Panc1 (cell line): Measurements from ENCODE around the gene KRT77. TPM values are rescaled to one million over a fixed set of nuclear protein-coding genes. Genes with fewer than 3 reads are reported as not detected.

Experiments used
- ATAC-seq: fragments of 200-7000 bp; cut with Tn5 transposase; 2 replicates; pipeline ENCODE4 v1.9.1; 2020; ENCODE audit warnings: mild to moderate bottlenecking, moderate library complexity
- BruUV-seq: library from RNA; stranded (reverse); fragments of 400-500 nt; replicated peaks from 2 replicates; lab custom pipeline; 2021; lab: Mats Ljungman, UMichigan
- CTCF ChIA-PET: fragments of 300-600 bp; sonication (Branson Sonifier 250); formaldehyde crosslinking; loops from one replicate; lab custom pipeline; 2022; ENCODE audit warnings: antibody characterized with exemption; lab: Charles Lee
- POLR2A ChIA-PET: fragments of 300-600 bp; sonication (Branson Sonifier 250); formaldehyde crosslinking; loops from one replicate; lab custom pipeline; 2022; ENCODE audit warnings: antibody characterized with exemption; lab: Charles Lee
- DNase-seq: peaks from one replicate; pipeline ENCODE4 v3.0.0-alpha.2; 2010; ENCODE audit warnings: low read depth, low spot score
- H3K27ac ChIP-seq: 2 replicates; pipeline ENCODE4 v1.5.1; 2011; ENCODE audit warnings: mild to moderate bottlenecking, low read length, inconsistent platforms
- H3K27me3 ChIP-seq: fragments of 200-500 bp; sonication (Bioruptor generic); 2 replicates; pipeline ENCODE4 v1.6.0; 2014; ENCODE audit warnings: low read length, inconsistent platforms; ENCODE audit not compliant: control insufficient read depth, insufficient read depth
- H3K36me3 ChIP-seq: fragments of 200-500 bp; sonication (Bioruptor generic); 2 replicates; pipeline ENCODE4 v1.5.1; 2014; ENCODE audit warnings: inconsistent platforms, mild to moderate bottlenecking, low read length, moderate library complexity; ENCODE audit not compliant: control insufficient read depth, insufficient read depth
- H3K4me1 ChIP-seq: 2 replicates; pipeline ENCODE4 v1.5.1; 2011; ENCODE audit warnings: inconsistent platforms, mild to moderate bottlenecking, low read length, moderate library complexity; ENCODE audit not compliant: control insufficient read depth, insufficient read depth
- H3K4me3 ChIP-seq, 2 experiments: 2 replicates each; pipeline ENCODE4 v1.5.1; 2011 to 2012; ENCODE audit warnings: low read depth in 2 of 2, low read length in 2 of 2, mild to moderate bottlenecking in 2 of 2, inconsistent platforms in 1 of 2, moderate library complexity in 1 of 2
- H3K9me3 ChIP-seq: fragments of 200-500 bp; sonication (Bioruptor generic); 2 replicates; pipeline ENCODE4 v1.5.1; 2014; ENCODE audit warnings: low read depth, mild to moderate bottlenecking, inconsistent platforms, low read length, moderate library complexity; ENCODE audit not compliant: control insufficient read depth, insufficient read depth
- CTCF ChIP-seq: fragments of 450-650 bp; IDR thresholded peaks from 2 replicates; pipeline ENCODE4 v1.5.1; 2017; ENCODE audit warnings: mild to moderate bottlenecking
- POLR2AphosphoS5 ChIP-seq: IDR thresholded peaks from 2 replicates; pipeline ENCODE4 v1.6.1; 2012; ENCODE audit warnings: mild to moderate bottlenecking, low read depth, low read length, moderate library complexity
- REST ChIP-seq, 2 experiments: IDR thresholded peaks; 2 replicates each; pipeline ENCODE4 v1.6.1; 2011 to 2012; ENCODE audit warnings: low read depth in 2 of 2, control low read depth in 1 of 2, low read length in 1 of 2, mild to moderate bottlenecking in 1 of 2, moderate library complexity in 1 of 2; ENCODE audit not compliant: insufficient read depth in 1 of 2
- SIN3A ChIP-seq: IDR thresholded peaks from 2 replicates; pipeline ENCODE4 v1.6.1; 2012; ENCODE audit warnings: low read depth, mild to moderate bottlenecking, low read length, moderate library complexity, borderline replicate concordance; ENCODE audit not compliant: insufficient read depth
- TCF7L2 ChIP-seq: IDR thresholded peaks from 2 replicates; pipeline ENCODE4 v1.6.1; 2011; ENCODE audit warnings: mild to moderate bottlenecking, low read depth, low read length, inconsistent platforms
- in situ Hi-C: cut with HindIII; loops from 2 replicates; pipeline ENCODE4 v1.10.0; 2016; ENCODE audit warnings: low sequenced_read_pairs, low pct_unique_long_range_greater_than_20kb
- intact Hi-C: fragments of 100-400 bp; cut with micrococcal nuclease; formaldehyde crosslinking; loops from one replicate; pipeline ENCODE4 v1.10.0; 2022; ENCODE audit not compliant: unreplicated experiment
- total RNA-seq: library from RNA; stranded (reverse); gene quantifications from one replicate; pipeline ENCODE4 v1.2.1, GENCODE V29; 2021; ENCODE audit not compliant: unreplicated experiment

KRT77 gene
- total RNA-seq, 1 experiment from 2014 or later = not detected

GRCh38 chr12:52686063-52686462 is 17.3 kb downstream of the KRT77 start:
- ChIA-PET CTCF (no interaction called here), POLR2A (no interaction called here)
- ATAC-seq (no peak), DNase-seq (no peak)
- no peaks in the 10 kb centered on the region for H3K4me1 ChIP-seq
- no peak for TF ChIP-seq TCF7L2
- TF ChIP-seq POLR2AphosphoS5 = no peak
- no peak for TF ChIP-seq CTCF
- TF ChIP-seq SIN3A = no peak
- TF ChIP-seq REST (IDR thresholded peaks at IDR 0.05; ENCODE audit: insufficient read depth in 1 of 2, low read depth in 2 of 2, low read length in 1 of 2) = no peak
- H3K27ac ChIP-seq = no peak overlapping the region
- H3K9me3 ChIP-seq = no peaks in the 10 kb centered on the region
- peaks cover 29% of the 10 kb centered on the region for H3K27me3 ChIP-seq
- no TSS peak for BruUV-seq
- H3K4me3 ChIP-seq = no peak overlapping the region
- intact Hi-C loops (no loop called here), in situ Hi-C loops (no loop called here)
- no peaks in the 10 kb centered on the region for H3K36me3 ChIP-seq

GRCh38 chr12:52685406-52685890 is 17.9 kb downstream of the KRT77 start:
- in situ Hi-C loops (no loop called here), intact Hi-C loops (no loop called here)
- no peak overlapping the region for H3K4me3 ChIP-seq
- BruUV-seq = no TSS peak
- H3K27me3 ChIP-seq = peaks cover 28% of the 10 kb centered on the region
- H3K27ac ChIP-seq = no peak overlapping the region
- ChIA-PET CTCF (interaction anchor here (0.7 kb wide), 1 partner anchor 279 kb away, joined by 5 read pairs; the partner anchor contains the start of gene KRT82), POLR2A (no interaction called here)
- H3K36me3 ChIP-seq = no peaks in the 10 kb centered on the region
- no peaks in the 10 kb centered on the region for H3K9me3 ChIP-seq
- DNase-seq = no peak
- no peaks in the 10 kb centered on the region for H3K4me1 ChIP-seq
- ATAC-seq = no peak
- TF ChIP-seq POLR2AphosphoS5 (no peak), CTCF (no peak), REST (IDR thresholded peaks at IDR 0.05; ENCODE audit: insufficient read depth in 1 of 2, low read depth in 2 of 2, low read length in 1 of 2) (no peak), TCF7L2 (no peak), SIN3A (no peak)
